GM21526 (cell line): ENCODE measurements around the gene NAPB.
A peak's percentile ranks its signal among the peaks of the same experiment; 100 is the strongest.
"Not testable (repeated sequence)": the region's sequence is repeated elsewhere in the genome, so short reads cannot be mapped to it uniquely, and the experiment has no call there.

ENCODE experiments used
- ATAC-seq: cut with Tn5 transposase; IDR thresholded peaks from one replicate; pipeline ENCODE4 v1.9.1; 2021; ENCODE audit warnings: moderate library complexity; ENCODE audit not compliant: unreplicated experiment, low FRiP score

Gene NAPB

DNA sequence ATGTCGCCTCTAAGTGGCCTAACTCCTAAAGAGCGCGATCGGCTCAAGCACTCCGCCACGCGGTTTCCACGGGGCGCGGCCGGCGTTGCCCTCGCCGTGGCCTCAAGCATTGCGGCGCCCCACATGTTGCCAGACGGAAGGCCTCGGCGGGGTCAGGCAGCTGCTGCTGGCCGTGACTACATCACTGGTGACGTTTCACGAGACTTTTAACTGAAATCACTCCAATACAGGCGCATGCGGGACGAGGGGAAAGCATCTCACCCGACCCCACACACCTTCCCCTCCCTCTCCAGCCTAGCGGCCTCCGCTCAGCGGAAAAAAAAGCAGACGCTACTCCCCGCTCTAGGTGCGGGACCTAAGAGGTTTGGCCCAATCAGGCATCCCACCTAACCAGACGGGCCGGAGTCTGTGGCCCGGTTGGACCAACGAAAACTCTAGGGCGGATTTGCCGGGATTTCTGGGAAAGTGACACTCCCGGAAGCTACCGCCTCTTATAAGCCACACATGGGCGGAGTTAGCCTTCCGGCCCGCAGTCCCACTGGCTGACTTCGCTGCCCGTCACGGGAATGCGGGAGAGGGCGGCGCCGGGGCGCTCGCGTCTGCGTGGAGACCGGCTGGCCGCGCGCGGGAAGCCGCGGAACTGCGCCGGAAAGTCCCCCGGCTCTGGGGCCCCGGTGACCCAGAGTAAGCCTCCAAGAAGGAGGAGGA is 70.9 kb downstream of the NAPB start, which contains the start of gene NXT1:
NXT1 (plus strand) TSS at position 596 of the 708 bp plus-strand sequence. CDS start 3,251 bp downstream, outside the sequence.
- peak; percentile 82 for ATAC-seq

- ATAC-seq, result peak; percentile 31
Observed at GRCh38 chr20:23349338-23350195, 71.7 kb downstream of the NAPB start.

- ATAC-seq, result not testable (repeated sequence)
Observed at GRCh38 chr20:23348510-23348909, 72.8 kb downstream of the NAPB start.

- ATAC-seq, result no peak
Observed at GRCh38 chr20:23347791-23348190, 73.5 kb downstream of the NAPB start.

DNA sequence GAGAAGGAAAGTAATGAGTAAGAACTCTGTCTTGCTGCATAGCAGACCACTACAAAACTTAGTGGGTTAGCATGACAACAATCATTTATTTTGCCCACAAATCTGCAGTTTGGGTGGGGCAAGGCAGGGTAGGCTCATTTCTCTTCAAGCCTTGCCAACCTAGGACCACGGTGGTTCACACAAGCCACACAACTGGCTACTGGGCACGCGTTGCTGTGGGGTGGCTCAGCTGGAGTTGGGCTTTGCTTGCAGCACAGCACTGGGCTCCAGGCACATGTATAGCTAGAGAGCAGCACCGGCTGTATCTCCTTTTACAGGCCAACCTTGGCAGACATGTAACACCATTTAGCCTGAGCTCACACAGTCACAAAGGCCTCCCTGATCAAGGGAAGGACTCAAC is 75.3 kb downstream of the NAPB start:
- ATAC-seq, result no peak

DNA sequence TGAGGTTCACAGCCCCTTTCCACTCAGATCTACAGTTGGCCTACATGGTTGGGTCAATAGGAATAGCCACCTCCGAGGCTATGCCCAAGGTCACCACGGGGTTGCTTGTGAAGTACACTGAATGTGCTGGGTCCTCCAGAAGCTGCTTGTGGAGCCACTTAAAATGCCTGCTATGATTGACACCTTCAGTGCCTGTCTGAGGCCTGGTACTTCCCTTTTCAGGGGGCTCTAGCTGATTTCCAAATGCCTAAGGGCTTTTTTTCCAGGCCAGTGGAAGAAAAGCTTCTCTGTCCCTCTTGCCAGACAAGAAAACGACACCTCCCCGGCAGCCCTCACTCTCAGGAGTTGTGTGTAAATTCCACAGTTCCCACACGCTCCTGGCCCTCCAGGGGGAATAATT is 77.0 kb downstream of the NAPB start:
- ATAC-seq, result no peak

DNA sequence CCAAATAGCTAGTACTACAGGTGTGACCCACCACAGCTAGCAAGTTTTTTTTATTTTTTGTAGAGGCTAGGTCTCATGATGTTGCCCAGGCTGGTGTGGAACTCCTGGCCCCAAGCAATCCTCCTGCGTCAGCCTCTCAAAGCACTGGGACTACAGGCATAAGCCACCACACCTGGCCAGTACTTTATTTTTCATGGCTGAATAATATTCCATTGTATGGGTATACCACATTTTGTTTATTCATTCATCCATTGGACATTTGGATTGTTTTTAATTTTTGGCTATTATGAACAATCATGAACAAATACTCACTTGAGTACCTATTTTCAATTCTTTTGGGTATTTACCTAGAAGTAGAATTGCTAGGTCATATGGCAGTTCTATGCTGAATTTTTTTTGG is 77.7 kb downstream of the NAPB start:
- no peak for ATAC-seq

DNA sequence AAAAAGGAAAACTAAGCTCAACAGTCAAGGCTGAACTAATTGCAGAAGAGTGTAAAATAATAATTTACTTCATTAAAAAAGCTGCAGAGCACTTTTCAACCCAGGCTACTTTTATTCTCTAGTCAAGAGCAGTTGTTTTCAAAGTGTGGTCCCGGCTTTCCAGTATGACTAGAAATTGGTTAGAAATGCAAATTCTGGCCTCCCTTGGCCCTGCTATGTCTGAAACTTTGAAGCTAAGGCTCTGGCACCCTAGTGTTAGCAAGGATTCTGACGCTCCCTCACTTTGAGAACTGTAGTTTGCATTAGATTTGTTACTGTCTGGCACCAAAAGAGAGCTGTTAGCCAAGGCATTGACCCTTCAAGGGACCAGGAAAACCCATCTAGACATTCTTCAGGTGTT is 80.2 kb downstream of the NAPB start:
- peak; percentile 52 for ATAC-seq

- no peak for ATAC-seq
Observed at GRCh38 chr20:23340524-23340923, 80.8 kb downstream of the NAPB start.

GRCh38 chr20:23339986-23340385 is 81.3 kb downstream of the NAPB start:
- no peak for ATAC-seq

DNA sequence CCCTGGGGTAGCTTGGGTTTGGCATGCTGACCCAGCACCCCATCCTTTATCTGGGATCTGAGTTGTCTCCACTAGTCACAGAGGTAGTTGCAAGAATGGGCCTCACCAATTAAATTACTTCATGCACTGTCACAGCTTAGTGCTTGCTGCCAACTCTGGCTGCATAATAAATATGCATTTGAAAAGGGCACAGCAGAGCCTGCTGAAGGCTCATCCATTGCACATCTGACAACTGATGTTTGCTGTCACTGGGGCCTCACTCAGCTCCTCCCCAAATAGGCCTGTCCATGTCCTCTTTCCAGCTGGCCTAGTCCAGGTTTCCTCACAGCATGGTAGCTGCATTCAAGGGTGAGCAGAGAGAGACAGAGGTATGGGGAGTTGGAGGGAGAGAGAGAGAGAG is 84.0 kb downstream of the NAPB start:
- ATAC-seq, result no peak

DNA sequence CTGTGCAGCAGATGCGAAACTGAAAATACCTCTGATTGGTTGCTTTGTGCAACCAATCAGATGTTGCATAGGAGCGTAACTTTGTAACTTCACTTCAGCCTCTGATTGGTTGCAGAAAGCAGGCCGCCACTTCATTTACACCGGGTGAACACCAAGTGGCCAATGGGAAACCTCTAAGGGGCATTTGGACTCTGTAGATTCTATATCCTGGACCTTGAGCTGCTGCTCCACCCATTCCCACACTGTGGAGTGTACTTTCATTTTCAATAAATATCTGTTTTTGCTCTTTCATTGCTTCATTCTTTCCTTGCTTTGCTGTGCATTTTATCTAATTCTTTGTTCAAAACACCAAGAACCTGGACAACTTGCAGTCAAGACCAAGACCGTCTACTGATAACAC is 84.8 kb downstream of the NAPB start:
- ATAC-seq, result no peak

DNA sequence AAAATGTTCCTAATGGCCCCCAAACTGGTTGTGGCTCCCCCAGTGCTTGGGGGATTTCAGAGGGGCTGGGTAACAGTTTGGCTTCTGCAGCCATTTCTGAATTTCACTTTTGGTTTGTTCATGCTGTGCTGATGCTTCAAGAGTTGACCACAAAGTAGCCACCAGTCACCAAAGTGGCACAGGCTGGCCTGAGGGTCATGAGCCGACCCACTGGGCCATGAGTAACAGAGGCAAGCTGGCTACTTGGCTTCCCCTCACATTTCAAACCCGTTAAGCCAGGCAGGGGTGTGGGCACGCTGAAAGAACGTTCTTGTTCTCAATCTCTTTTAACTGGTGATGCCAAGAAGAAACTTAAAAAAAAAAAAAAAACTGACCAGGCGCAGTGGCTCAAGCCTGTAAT is 85.8 kb downstream of the NAPB start:
- ATAC-seq, result no peak

DNA sequence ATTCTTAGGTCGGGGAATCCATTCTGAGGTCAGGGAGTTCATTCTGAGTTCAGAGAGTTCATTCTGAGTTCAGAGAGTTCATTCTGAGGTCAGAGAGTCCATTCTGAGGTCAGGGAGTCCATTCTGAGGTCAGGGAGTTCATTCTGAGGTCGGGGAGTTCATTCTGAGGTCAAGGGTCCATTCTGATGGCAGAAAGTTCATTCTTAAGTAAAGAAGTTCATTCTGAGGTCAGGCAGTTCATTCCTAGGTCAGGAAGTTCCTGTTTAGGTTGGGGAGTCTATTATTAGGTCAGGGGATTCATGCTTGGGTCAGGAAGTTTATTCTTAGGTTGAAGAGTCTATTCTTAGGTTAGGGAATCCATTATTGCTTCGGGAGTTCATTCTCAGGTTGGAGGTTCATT is 87.2 kb downstream of the NAPB start:
- no peak for ATAC-seq

GRCh38 chr20:23332467-23332866 is 88.8 kb downstream of the NAPB start:
- ATAC-seq, result no peak

DNA sequence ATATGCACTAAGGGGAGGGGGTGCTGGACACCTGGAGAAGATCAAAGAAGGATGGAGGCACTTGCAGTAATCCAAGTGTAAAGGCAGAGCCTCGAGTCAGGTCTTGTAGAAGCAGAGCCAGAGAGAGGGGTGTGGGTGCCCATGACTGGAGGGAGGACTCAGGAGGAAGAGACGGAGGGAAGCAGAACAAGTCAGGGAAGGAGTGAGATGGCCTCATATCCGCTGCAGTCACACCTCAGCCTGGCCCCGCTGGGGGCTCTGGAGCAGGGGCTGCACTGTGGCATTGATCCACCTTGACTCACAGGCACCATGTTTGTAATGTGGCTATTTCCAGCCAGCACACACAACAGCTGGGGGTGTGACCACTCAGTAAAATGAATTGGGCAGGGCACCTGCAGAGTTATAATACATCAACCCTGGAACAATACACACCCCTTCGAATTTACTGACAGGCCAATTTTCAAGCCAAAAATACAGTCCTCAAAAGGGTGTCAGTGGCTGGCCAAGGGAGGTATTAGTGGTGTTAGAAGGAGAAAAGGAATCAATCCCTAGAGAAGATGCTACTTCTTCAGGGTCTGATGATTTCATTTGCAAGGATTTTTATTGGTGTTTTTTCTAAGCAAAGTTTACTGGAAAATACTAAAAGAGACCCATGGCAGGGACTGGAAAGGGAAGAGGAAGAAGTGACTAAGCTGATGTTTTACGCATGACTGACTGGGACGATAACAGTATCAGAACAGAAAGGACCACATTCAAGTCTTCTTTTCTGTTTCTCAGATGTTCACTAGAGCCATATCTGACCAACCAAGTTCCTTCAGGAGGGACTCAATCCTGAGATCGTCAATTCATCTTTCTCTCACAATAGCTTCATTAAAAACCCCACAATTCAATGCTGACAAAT is 89.6 kb downstream of the NAPB start:
- no peak for ATAC-seq

DNA sequence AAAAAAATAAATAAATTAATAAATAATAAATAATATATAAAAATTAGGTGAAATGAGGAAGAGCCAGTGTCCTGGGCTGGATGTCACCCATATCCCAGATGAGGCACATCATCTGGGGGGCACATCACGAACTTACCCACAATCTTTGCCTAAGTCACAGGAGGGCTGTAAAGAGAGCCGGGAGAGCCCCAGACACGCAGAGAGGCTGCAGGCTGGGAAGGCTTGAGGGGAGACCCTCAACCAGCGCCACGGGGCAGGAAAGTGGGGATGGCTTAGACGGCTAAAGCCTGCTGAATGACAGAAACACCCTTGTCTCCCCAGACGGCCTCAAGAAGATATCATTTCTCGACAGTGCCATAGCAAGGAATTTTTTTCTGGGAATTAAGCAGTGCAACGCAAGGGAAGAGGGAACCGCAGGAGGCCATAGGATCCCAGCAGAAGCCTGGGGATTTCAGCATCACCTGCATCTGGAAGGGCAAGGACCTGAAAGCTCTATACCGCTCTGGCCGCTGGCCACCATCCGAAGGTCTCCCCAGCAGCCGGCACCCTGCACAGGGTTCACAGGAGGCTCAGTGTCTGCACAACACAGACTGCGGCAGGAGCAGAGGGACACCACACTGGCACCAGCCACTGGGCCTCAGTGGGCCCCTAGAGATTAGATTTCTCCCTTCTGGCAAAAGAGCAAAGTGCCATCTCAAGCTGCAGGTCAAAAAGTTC is 93.5 kb downstream of the NAPB start:
- ATAC-seq, result no peak

DNA sequence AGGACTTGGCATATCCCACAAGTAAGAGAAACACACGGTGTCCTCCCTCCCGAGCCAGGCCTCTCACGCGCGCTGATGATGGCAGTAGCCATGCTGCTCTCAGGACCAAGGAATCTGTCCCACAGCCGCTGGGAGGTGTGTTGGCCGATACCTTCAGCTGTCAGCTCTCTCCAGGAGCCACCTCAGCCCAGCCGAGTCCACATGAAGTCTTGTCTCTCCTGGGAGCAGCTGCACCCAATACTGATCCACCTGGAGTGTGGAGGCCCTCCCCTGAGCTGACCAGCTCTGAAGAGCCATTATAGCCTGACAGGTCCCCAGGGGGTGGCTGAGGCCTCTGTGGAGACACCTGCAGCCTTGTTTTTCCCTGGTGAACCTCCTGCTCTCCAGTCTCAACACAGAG is 94.5 kb downstream of the NAPB start:
- ATAC-seq, result no peak

GRCh38 chr20:23325107-23325506 is 96.2 kb downstream of the NAPB start:
- no peak for ATAC-seq
